ENCODE results near the gene SLC6A11. TPM values are rescaled to one million over a fixed set of nuclear protein-coding genes. Genes with fewer than 3 reads are reported as not detected.

The SLC6A11 gene
- total and polyA plus RNA-seq, 2 of the 8 experiments (the other 6 are each of a cell fraction or from before 2014, with no cell fraction given) = 0.78 to 1.5 TPM

- no peak overlapping the region for H3K4ac ChIP-seq (replicated peaks; ENCODE audit: insufficient read length, low read depth, low read length)
- H3K23me2 ChIP-seq (ENCODE audit: low read depth, low read length) = no peaks in the 10 kb centered on the region
- no peak overlapping the region for H3K9ac ChIP-seq (replicated peaks in 1 of 4; ENCODE audit: extremely low read depth in 1 of 4, low read depth in 3 of 4, low read length in 3 of 4)
- no peak for DNase-seq (ENCODE audit: low read depth in 1 of 2, low spot score in 2 of 2)
- no peak for FAIRE-seq
- no peak overlapping the region for H3K56ac ChIP-seq (replicated peaks; ENCODE audit: insufficient read length, low read depth, low read length)
- H2BK120ac ChIP-seq (replicated peaks; ENCODE audit: low read depth, low read length) = no peak overlapping the region
- no peak overlapping the region for H2BK20ac ChIP-seq (ENCODE audit: low read length)
- H3K4me1 ChIP-seq (replicated peaks in 1 of 4; ENCODE audit: control insufficient read depth in 3 of 4, insufficient read depth in 4 of 4, low read length in 3 of 4) = no peaks in the 10 kb centered on the region
- no peak overlapping the region for H4K5ac ChIP-seq (ENCODE audit: insufficient read length, low read depth, low read length)
- no peak overlapping the region for H4K91ac ChIP-seq (replicated peaks; ENCODE audit: insufficient read length, low read length)
- no peak overlapping the region for H2BK12ac ChIP-seq (ENCODE audit: low read depth, low read length)
- CTCF ChIA-PET (ENCODE audit: partially characterized antibody) = interaction anchor here (0.6 to 1.6 kb wide), 5 partner anchors 15 to 515 kb away, joined by 3 to 6 read pairs (median 3); no protein-coding TSS in a partner anchor
- no peaks in the 10 kb centered on the region for H3K36me3 ChIP-seq (ENCODE audit: control insufficient read depth in 2 of 4, insufficient read depth in 4 of 4, low read length in 3 of 4)
- POLR2A ChIA-PET (ENCODE audit: partially characterized antibody) = interaction anchor here (0.6 to 0.7 kb wide), 2 partner anchors 14 to 533 kb away, joined by 3 read pairs; no protein-coding TSS in a partner anchor
- no peak overlapping the region for H2BK5ac ChIP-seq (ENCODE audit: low read depth, low read length)
- no peaks in the 10 kb centered on the region for H3K79me1 ChIP-seq (ENCODE audit: low read depth, low read length)
- H3K9me3 ChIP-seq (ENCODE audit: insufficient read depth in 2 of 2, low read depth in 1 of 2, low read length in 1 of 2) = no peaks in the 10 kb centered on the region
- peaks cover 0 to 5% (median 0%) of the 10 kb centered on the region in 4 experiments; a peak in 1 of 7 replicates for H3K27me3 ChIP-seq (replicated peaks in 1 of 4; ENCODE audit: control insufficient read depth in 3 of 4, extremely low read depth in 1 of 4, insufficient read depth in 3 of 4, low read length in 3 of 4)
- H3K4me3 ChIP-seq (ENCODE audit: extremely low read depth in 1 of 4, insufficient read depth in 2 of 4, low read depth in 3 of 4, low read length in 4 of 4) = no peak overlapping the region
- H2AK5ac ChIP-seq (ENCODE audit: low read depth, low read length) = no peak overlapping the region
- H2BK15ac ChIP-seq (ENCODE audit: low read length) = no peak overlapping the region
- H2AFZ ChIP-seq (ENCODE audit: low read length) = no peak overlapping the region
- H3K27ac ChIP-seq (ENCODE audit: low read depth, low read length) = no peak overlapping the region
- no peak overlapping the region for H3K18ac ChIP-seq (ENCODE audit: extremely low read depth, low read length)
- no peak overlapping the region for H3K14ac ChIP-seq (ENCODE audit: insufficient read length)
- no peaks in the 10 kb centered on the region for H3K79me2 ChIP-seq (ENCODE audit: control insufficient read depth in 1 of 2, insufficient read depth in 2 of 2, low read length in 2 of 2)
- no peak overlapping the region for H3K4me2 ChIP-seq (ENCODE audit: insufficient read depth in 1 of 2, low read depth in 2 of 2, low read length in 2 of 2)
- H3K23ac ChIP-seq (ENCODE audit: insufficient read length) = no peak overlapping the region
- H4K20me1 ChIP-seq (replicated peaks in 1 of 2; ENCODE audit: control insufficient read depth in 1 of 2, insufficient read depth in 2 of 2, low read length in 2 of 2) = no peaks in the 10 kb centered on the region
- H4K8ac ChIP-seq (ENCODE audit: extremely low read depth, insufficient read depth, low read length) = no peak overlapping the region
- TF ChIP-seq SP4 (IDR thresholded peaks at IDR 0.05; ENCODE audit: low read length) (no peak), FOSL1 (IDR thresholded peaks at IDR 0.05; ENCODE audit: insufficient read depth, low read depth, low read length) (no peak), RAD21 (IDR thresholded peaks at IDR 0.05 in 1 of 2, conservative IDR thresholded peaks at IDR 0.05 in 1 of 2; ENCODE audit: low read depth in 2 of 2, low read length in 2 of 2) (no peak), ASH2L (IDR thresholded peaks at IDR 0.05; ENCODE audit: low read length) (no peak), CTBP2 (IDR thresholded peaks at IDR 0.05; ENCODE audit: borderline replicate concordance, insufficient read depth, insufficient read length, low read length) (no peak), E2F6 (IDR thresholded peaks at IDR 0.05) (no peak), TAF7 (optimal IDR thresholded peaks at IDR 0.05; ENCODE audit: borderline replicate concordance, low read depth, low read length) (no peak), RNF2 (IDR thresholded peaks at IDR 0.05; ENCODE audit: borderline replicate concordance, low read depth, low read length, missing control alignments, poor library complexity, severe bottlenecking) (no peak)
- TF ChIP-seq, protein P1, sequence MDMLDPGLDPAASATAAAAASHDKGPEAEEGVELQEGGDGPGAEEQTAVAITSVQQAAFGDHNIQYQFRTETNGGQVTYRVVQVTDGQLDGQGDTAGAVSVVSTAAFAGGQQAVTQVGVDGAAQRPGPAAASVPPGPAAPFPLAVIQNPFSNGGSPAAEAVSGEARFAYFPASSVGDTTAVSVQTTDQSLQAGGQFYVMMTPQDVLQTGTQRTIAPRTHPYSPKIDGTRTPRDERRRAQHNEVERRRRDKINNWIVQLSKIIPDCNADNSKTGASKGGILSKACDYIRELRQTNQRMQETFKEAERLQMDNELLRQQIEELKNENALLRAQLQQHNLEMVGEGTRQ (IDR thresholded peaks at IDR 0.05; ENCODE audit: low read length) = no peak
- 86% methylated on average over 8 of the region's 8 CpGs; no CpG with 5 or more reads in 1 of the 2 experiments for WGBS, 2 experiments (ENCODE audit: extremely low coverage in 1 of 2, insufficient coverage in 1 of 2, insufficient read length in 1 of 2, insufficient replicate concordance in 2 of 2, low coverage in 1 of 2, low lambda C conversion rate in 2 of 2, missing lambda C conversion rate in 1 of 2)
Observed at GRCh38 chr3:10778492-10779292, 37.3 kb upstream of the SLC6A11 start.

Data from H1 (cell line).